HCT116 (cell line): ENCODE results near the gene FAM83D. TPM values are rescaled to one million over a fixed set of nuclear protein-coding genes. Genes with fewer than 3 reads are reported as not detected.

Source experiments
- ATAC-seq: fragments of 200-7000 bp; cut with Tn5 transposase; 2 replicates; pipeline ENCODE4 v1.9.1; 2020; ENCODE audit warnings: mild to moderate bottlenecking, moderate library complexity
- BruUV-seq: library from RNA; stranded (reverse); fragments of 400-500 nt; replicated peaks from 2 replicates; lab custom pipeline; 2021; lab: Mats Ljungman, UMichigan
- CTCF ChIA-PET: fragments of 300-600 bp; sonication (Branson Sonifier 250); formaldehyde crosslinking; loops from one replicate; lab custom pipeline; 2021; ENCODE audit warnings: antibody characterized with exemption; lab: Charles Lee
- POLR2A ChIA-PET: fragments of 300-600, 350-600 bp; sonication (Branson Sonifier 250); formaldehyde crosslinking; loops from one replicate; lab custom pipeline; 2021; ENCODE audit warnings: antibody characterized with exemption; lab: Charles Lee
- RAD21 ChIA-PET, 2 experiments: fragments of 300-600 bp; sonication (Branson Sonifier 250); formaldehyde crosslinking; loops; one replicate each; lab custom pipeline; 2023; ENCODE audit warnings: low total read pairs in 2 of 2; ENCODE audit not compliant: uncharacterized antibody in 2 of 2, unreplicated experiment in 2 of 2, low non-redundant PET in 1 of 2; lab: Charles Lee
- DNase-seq: peaks from one replicate; pipeline ENCODE4 v3.0.0-alpha.2; 2010; ENCODE audit warnings: low read depth, low spot score
- H2AFZ ChIP-seq: fragments of 200-600 bp; shearing (Covaris generic), sonication (generic); 2 replicates; pipeline ENCODE4 v1.6.1; 2017; ENCODE audit warnings: low read depth, mixed run types, mixed read lengths, antibody characterized with exemption, low read length; ENCODE audit not compliant: poor library complexity, severe bottlenecking
- H3K27ac ChIP-seq: 2 replicates; pipeline ENCODE4 v1.5.1; 2012; ENCODE audit warnings: low read depth, low read length
- H3K27me3 ChIP-seq: fragments of 200-600 bp; sonication (generic); 2 replicates; pipeline ENCODE4 v1.6.1; 2016; ENCODE audit warnings: mixed run types, low read length, mixed read lengths; ENCODE audit not compliant: insufficient read depth
- H3K36me3 ChIP-seq, 2 experiments: fragments of 200-500 bp in 1 of 2; fragments of 200-600 bp in 1 of 2; sonication (Bioruptor generic) in 1 of 2; sonication (generic) in 1 of 2; 2 replicates each; pipeline versions ENCODE4 v1.5.1 to v1.6.1; 2014 to 2016; ENCODE audit warnings: low read length in 2 of 2, inconsistent platforms in 1 of 2, mixed read lengths in 1 of 2, mixed run types in 1 of 2; ENCODE audit not compliant: insufficient read depth in 2 of 2, control insufficient read depth in 1 of 2
- H3K4me1 ChIP-seq, 2 experiments: fragments of 200-600 bp in 1 of 2; sonication (generic) in 1 of 2; 2 replicates each; pipeline versions ENCODE4 v1.5.1 to v1.6.1; 2012 to 2017; ENCODE audit warnings: low read length in 2 of 2, inconsistent platforms in 1 of 2, mild to moderate bottlenecking in 1 of 2, mixed read lengths in 1 of 2, mixed run types in 1 of 2, moderate library complexity in 1 of 2; ENCODE audit not compliant: insufficient read depth in 2 of 2, control insufficient read depth in 1 of 2
- H3K4me2 ChIP-seq: fragments of 200-600 bp; sonication (generic); 2 replicates; pipeline ENCODE4 v1.6.1; 2017; ENCODE audit warnings: mixed run types, low read length, mixed read lengths
- H3K4me3 ChIP-seq, 2 experiments: fragments of 200-600 bp in 1 of 2; sonication (generic) in 1 of 2; replicated peaks in 1 of 2; 2 replicates each; pipeline ENCODE4 v1.5.1; 2011 to 2016; ENCODE audit warnings: low read length in 2 of 2, control low read depth in 1 of 2, low read depth in 1 of 2, mild to moderate bottlenecking in 1 of 2, mixed read lengths in 1 of 2, mixed run types in 1 of 2
- H3K79me2 ChIP-seq: fragments of 200-600 bp; sonication (generic); 2 replicates; pipeline ENCODE4 v1.6.1; 2017; ENCODE audit warnings: mild to moderate bottlenecking, mixed run types, low read length, moderate library complexity, mixed read lengths; ENCODE audit not compliant: insufficient read depth
- H3K9ac ChIP-seq: fragments of 200-600 bp; sonication (generic); 2 replicates; pipeline ENCODE4 v1.6.1; 2016; ENCODE audit warnings: low read length, mixed read lengths
- H3K9me2 ChIP-seq: fragments of 200-600 bp; sonication (generic), shearing (Covaris generic); 2 replicates; pipeline ENCODE4 v1.6.1; 2017; ENCODE audit warnings: mixed run types, mild to moderate bottlenecking, moderate library complexity; ENCODE audit not compliant: insufficient read depth
- H3K9me3 ChIP-seq, 2 experiments: fragments of 200-500 bp in 1 of 2; fragments of 200-600 bp in 1 of 2; sonication (Bioruptor generic) in 1 of 2; sonication (generic) in 1 of 2; 2 replicates each; pipeline ENCODE4 v1.6.1; 2014 to 2017; ENCODE audit warnings: low read length in 2 of 2, mixed read lengths in 2 of 2, inconsistent platforms in 1 of 2, low read depth in 1 of 2, mild to moderate bottlenecking in 1 of 2, mixed run types in 1 of 2, moderate library complexity in 1 of 2; ENCODE audit not compliant: control insufficient read depth in 1 of 2, insufficient read depth in 1 of 2
- H4K20me1 ChIP-seq: fragments of 200-600 bp; sonication (generic), shearing (Covaris generic); 2 replicates; pipeline ENCODE4 v1.6.1; 2017; ENCODE audit warnings: mixed run types, mild to moderate bottlenecking, moderate library complexity; ENCODE audit not compliant: insufficient read depth
- CBX3 ChIP-seq: IDR thresholded peaks from 2 replicates; pipeline ENCODE4 v1.6.1; 2012; ENCODE audit warnings: low read depth
- ELF1 ChIP-seq: IDR thresholded peaks from 2 replicates; pipeline ENCODE4 v1.6.1; 2012; ENCODE audit warnings: low read depth, borderline replicate concordance
- EZH2 ChIP-seq: fragments of 200-600 bp; sonication (generic); IDR thresholded peaks from 2 replicates; pipeline ENCODE4 v1.6.1; 2017; ENCODE audit warnings: antibody characterized with exemption, mixed run types
- FOSL1 ChIP-seq: IDR thresholded peaks from 2 replicates; pipeline ENCODE4 v1.6.1; 2012; ENCODE audit warnings: low read depth
- POLR2AphosphoS5 ChIP-seq: IDR thresholded peaks from 2 replicates; pipeline ENCODE4 v1.6.1; 2011; ENCODE audit warnings: mild to moderate bottlenecking, low read depth, low read length, moderate library complexity
- SIN3A ChIP-seq: IDR thresholded peaks from 2 replicates; pipeline ENCODE4 v1.6.1; 2012; ENCODE audit warnings: low read depth
- SP1 ChIP-seq: IDR thresholded peaks from 2 replicates; pipeline ENCODE4 v1.6.1; 2012; ENCODE audit warnings: low read depth
- TCF7L2 ChIP-seq: IDR thresholded peaks from 2 replicates; pipeline ENCODE4 v1.7.0; 2011; ENCODE audit warnings: borderline replicate concordance, inconsistent platforms; ENCODE audit not compliant: insufficient read depth, insufficient read length; ENCODE audit errors: extremely low read depth
- ZNF274 ChIP-seq: fragments of 200-500 bp; sonication (Bioruptor generic); IDR thresholded peaks from 2 replicates; pipeline ENCODE4 v1.6.1; 2014; ENCODE audit warnings: mild to moderate bottlenecking, low read depth, low read length, inconsistent platforms
- intact Hi-C: fragments of 100-400 bp; cut with micrococcal nuclease; formaldehyde crosslinking; loops from 2 replicates; pipeline ENCODE4 v1.10.0; 2022
- total RNA-seq: library from RNA; stranded (reverse); gene quantifications from one replicate; pipeline ENCODE4 v1.2.1, GENCODE V29; 2021; ENCODE audit not compliant: unreplicated experiment
- TF ChIP-seq, protein P1 (sequence below): IDR thresholded peaks from 2 replicates; pipeline ENCODE4 v1.6.1; 2011; ENCODE audit warnings: mild to moderate bottlenecking, low read length, moderate library complexity; ENCODE audit not compliant: insufficient replicate concordance; ENCODE audit errors: extremely low read depth
- TF ChIP-seq, protein P2 (sequence below): IDR thresholded peaks from 2 replicates; pipeline ENCODE4 v1.6.1; 2012; ENCODE audit warnings: low read depth
- TF ChIP-seq, protein P3 (sequence below): IDR thresholded peaks from 2 replicates; pipeline ENCODE4 v1.6.1; 2012
- TF ChIP-seq, protein P4 (sequence below): IDR thresholded peaks from 2 replicates; pipeline ENCODE4 v1.6.1; 2012

FAM83D gene
- total RNA-seq, 1 experiment from 2014 or later, result 51.1 TPM

DNA sequence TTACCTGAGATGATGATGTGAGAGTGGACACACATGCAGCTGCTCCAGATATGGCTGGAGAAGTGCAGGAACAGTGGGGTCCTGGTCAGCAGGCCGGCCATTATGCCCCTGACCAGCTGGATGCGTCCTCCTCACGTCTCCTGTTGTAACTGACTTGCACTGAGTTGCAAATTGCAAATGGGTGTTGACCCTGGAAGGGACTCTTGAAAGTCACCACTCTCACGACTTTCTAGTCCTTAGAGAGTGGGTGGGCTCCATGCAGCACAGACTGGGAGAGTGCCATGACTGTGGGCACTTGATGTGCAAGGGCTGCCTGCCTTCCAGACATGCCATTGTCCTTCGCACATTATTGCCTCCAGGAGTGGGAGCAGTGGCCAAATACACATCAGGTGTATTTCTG lies 10.8 kb downstream of the FAM83D start:
- no peaks in the 10 kb centered on the region for H3K9me2 ChIP-seq
- H4K20me1 ChIP-seq, result peaks cover 7% of the 10 kb centered on the region; the same call in 1 of the 2 replicates
- ATAC-seq (no peak), DNase-seq (no peak)
- H3K36me3 ChIP-seq, result peaks cover 14 to 54% of the 10 kb centered on the region in 2 experiments
- no peak for TF ChIP-seq TCF7L2
- no peak for TF ChIP-seq SIN3A
- TF ChIP-seq, protein P1, sequence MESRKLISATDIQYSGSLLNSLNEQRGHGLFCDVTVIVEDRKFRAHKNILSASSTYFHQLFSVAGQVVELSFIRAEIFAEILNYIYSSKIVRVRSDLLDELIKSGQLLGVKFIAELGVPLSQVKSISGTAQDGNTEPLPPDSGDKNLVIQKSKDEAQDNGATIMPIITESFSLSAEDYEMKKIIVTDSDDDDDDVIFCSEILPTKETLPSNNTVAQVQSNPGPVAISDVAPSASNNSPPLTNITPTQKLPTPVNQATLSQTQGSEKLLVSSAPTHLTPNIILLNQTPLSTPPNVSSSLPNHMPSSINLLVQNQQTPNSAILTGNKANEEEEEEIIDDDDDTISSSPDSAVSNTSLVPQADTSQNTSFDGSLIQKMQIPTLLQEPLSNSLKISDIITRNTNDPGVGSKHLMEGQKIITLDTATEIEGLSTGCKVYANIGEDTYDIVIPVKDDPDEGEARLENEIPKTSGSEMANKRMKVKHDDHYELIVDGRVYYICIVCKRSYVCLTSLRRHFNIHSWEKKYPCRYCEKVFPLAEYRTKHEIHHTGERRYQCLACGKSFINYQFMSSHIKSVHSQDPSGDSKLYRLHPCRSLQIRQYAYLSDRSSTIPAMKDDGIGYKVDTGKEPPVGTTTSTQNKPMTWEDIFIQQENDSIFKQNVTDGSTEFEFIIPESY, result no peak
- TF ChIP-seq, protein P2, sequence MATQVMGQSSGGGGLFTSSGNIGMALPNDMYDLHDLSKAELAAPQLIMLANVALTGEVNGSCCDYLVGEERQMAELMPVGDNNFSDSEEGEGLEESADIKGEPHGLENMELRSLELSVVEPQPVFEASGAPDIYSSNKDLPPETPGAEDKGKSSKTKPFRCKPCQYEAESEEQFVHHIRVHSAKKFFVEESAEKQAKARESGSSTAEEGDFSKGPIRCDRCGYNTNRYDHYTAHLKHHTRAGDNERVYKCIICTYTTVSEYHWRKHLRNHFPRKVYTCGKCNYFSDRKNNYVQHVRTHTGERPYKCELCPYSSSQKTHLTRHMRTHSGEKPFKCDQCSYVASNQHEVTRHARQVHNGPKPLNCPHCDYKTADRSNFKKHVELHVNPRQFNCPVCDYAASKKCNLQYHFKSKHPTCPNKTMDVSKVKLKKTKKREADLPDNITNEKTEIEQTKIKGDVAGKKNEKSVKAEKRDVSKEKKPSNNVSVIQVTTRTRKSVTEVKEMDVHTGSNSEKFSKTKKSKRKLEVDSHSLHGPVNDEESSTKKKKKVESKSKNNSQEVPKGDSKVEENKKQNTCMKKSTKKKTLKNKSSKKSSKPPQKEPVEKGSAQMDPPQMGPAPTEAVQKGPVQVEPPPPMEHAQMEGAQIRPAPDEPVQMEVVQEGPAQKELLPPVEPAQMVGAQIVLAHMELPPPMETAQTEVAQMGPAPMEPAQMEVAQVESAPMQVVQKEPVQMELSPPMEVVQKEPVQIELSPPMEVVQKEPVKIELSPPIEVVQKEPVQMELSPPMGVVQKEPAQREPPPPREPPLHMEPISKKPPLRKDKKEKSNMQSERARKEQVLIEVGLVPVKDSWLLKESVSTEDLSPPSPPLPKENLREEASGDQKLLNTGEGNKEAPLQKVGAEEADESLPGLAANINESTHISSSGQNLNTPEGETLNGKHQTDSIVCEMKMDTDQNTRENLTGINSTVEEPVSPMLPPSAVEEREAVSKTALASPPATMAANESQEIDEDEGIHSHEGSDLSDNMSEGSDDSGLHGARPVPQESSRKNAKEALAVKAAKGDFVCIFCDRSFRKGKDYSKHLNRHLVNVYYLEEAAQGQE, result no peak
- no peak for TF ChIP-seq POLR2AphosphoS5
- no peak for TF ChIP-seq SP1
- no peak for TF ChIP-seq CBX3
- no peak for TF ChIP-seq EZH2
- TF ChIP-seq, protein P3, sequence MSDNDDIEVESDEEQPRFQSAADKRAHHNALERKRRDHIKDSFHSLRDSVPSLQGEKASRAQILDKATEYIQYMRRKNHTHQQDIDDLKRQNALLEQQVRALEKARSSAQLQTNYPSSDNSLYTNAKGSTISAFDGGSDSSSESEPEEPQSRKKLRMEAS, result no peak
- no peak for TF ChIP-seq FOSL1
- TF ChIP-seq ZNF274, result no peak
- TF ChIP-seq, protein P4, sequence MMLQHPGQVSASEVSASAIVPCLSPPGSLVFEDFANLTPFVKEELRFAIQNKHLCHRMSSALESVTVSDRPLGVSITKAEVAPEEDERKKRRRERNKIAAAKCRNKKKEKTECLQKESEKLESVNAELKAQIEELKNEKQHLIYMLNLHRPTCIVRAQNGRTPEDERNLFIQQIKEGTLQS, result no peak
- TF ChIP-seq ELF1, result no peak
- H3K79me2 ChIP-seq, result peaks cover 100% of the 10 kb centered on the region
- no peak overlapping the region for H2AFZ ChIP-seq
- RAD21 ChIA-PET, result no interaction called here
- H3K27ac ChIP-seq, result no peak overlapping the region
- intact Hi-C loops, result no loop called here
- H3K9me3 ChIP-seq, result no peaks in the 10 kb centered on the region
- CTCF ChIA-PET, result interaction anchor here (1.0 to 1.1 kb wide), 2 partner anchors 9 to 11 kb away, joined by 3 to 5 read pairs; partner anchors contain the start of gene FAM83D
- no peak overlapping the region for H3K9ac ChIP-seq
- H3K4me2 ChIP-seq, result no peak overlapping the region
- no peak overlapping the region for H3K4me3 ChIP-seq
- peaks cover 16 to 25% of the 10 kb centered on the region in 2 experiments for H3K4me1 ChIP-seq
- POLR2A ChIA-PET, result interaction anchor here (1.8 kb wide), 1 partner anchor 11 kb away, joined by 6 read pairs; the partner anchor contains the start of gene FAM83D
- no peaks in the 10 kb centered on the region for H3K27me3 ChIP-seq
- BruUV-seq, result no TSS peak
